ENCODE results near the gene ARMH3.

GRCh38 chr10:101956117-101956516, 99.9 kb downstream of the ARMH3 start:
- no peak for TF ChIP-seq CTCF (conservative IDR thresholded peaks at IDR 0.05; ENCODE audit: low read length)
- TF ChIP-seq EZH2phosphoT487 (IDR thresholded peaks at IDR 0.05; ENCODE audit: borderline replicate concordance, low read depth, low read length): no peak
